OCI-LY1 (cell line): ENCODE results near the gene SLCO2A1.

Source experiments
- CTCF ChIP-seq: fragments of 200-600 bp; sonication (generic), shearing (Covaris generic); IDR thresholded peaks from 2 replicates; pipeline ENCODE4 v1.5.1; 2017; ENCODE audit warnings: mild to moderate bottlenecking, antibody characterized with exemption, low read length, moderate library complexity, mixed read lengths
- EZH2 ChIP-seq: fragments of 200-600 bp; sonication (generic), shearing (Covaris generic); IDR thresholded peaks from 2 replicates; pipeline ENCODE4 v1.8.0; 2017; ENCODE audit warnings: borderline replicate concordance, mixed run types, mild to moderate bottlenecking, antibody characterized with exemption, low read length, moderate library complexity, mixed read lengths

GRCh38 chr3:133938770-133939462, 90.8 kb downstream of the SLCO2A1 start:
- TF ChIP-seq CTCF (no peak), EZH2 (no peak)
